Stimulated activated CD4-positive, alpha-beta T cell treated with anti-CD3 and anti-CD28 coated beads, Interleukin-15, amount 100 ng/mL, for 24 hours (primary cell): Measurements from ENCODE around the gene DOHH.
"Not testable (repeated sequence)": the region's sequence is repeated elsewhere in the genome, so short reads cannot be mapped to it uniquely, and the experiment has no call there.

Experiments
- DNase-seq: peaks from one replicate; pipeline ENCODE4 v3.0.0-alpha.2; 2020

The DOHH gene

DNA sequence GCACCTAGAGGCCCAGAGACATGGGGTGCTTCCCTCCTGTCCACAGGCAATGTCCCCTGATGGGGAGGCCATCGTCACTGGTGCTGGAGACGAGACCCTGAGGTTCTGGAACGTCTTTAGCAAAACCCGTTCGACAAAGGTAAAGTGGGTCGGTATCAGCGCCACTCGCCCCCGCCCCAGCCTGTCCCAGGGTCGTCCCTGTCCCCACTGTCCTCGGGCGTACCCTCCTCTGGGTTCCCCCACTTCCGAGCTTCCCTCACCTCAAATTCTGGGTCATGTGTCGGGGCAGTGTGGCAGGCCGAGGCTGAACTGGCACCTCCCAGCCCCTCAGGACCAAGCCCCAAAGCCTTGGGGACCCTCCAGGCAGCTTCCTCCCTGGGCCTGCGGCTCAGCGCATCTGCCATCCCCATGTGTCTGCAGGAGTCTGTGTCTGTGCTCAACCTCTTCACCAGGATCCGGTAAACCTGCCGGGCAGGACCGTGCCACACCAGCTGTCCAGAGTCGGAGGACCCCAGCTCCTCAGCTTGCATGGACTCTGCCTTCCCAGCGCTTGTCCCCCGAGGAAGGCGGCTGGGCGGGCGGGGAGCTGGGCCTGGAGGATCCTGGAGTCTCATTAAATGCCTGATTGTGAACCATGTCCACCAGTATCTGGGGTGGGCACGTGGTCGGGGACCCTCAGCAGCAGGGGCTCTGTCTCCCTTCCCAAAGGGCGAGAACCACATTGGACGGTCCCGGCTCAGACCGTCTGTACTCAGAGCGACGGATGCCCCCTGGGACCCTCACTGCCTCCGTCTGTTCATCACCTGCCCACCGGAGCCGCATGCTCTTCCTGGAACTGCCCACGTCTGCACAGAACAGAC lies 34.1 kb upstream of the DOHH start:
- no peak for DNase-seq

- DNase-seq = no peak
These were observed 33.2 kb upstream of the DOHH start for GRCh38 chr19:3533563-3534216.

DNA sequence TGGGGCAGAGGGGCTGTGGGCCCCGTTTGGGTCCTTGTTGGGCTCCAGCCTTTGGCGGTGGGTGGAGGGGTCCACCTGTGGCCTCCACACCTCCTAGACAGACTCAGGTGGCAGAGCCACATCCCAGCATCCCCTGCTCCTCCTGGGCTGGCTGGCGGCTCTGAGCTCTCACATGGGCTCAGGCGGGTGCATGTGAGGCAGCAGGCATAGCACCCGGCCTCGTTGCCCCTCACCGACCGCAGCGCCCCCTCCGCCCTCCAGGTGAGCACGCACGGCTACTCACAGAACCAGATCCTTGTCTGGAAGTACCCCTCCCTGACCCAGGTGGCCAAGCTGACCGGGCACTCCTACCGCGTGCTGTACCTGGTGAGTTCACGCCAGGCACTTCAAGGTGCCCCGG lies 32.6 kb upstream of the DOHH start:
- DNase-seq = no peak

DNA sequence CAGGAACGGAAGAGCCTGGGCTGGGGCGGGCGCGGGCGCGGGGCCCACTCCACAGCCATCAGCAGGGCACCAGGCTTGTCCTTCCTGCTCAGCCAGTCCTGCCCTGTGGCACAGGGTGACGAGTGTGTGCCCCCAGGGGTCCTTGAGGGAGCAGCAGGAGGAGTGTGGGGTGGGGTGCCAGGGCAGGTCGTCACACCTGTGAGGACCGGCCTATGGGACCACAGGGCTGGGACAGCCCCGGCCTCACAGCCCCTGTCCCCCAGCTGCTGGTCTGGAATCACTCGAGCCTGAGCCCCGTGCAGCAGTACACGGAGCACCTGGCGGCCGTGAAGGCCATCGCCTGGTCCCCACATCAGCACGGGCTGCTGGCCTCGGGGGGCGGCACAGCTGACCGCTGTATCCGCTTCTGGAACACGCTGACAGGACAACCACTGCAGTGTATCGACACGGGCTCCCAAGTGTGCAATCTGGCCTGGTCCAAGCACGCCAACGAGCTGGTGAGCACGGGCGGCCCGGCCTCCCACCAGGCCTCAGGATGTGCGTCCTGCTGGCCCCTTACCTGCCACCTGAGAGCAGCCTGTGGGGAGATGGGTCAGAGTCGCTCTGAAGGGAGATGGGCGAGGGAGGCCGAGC lies 31.8 kb upstream of the DOHH start:
- no peak for DNase-seq

GRCh38 chr19:3531716-3532115 lies 31.2 kb upstream of the DOHH start:
- DNase-seq = no peak

GRCh38 chr19:3530389-3530788 lies 29.9 kb upstream of the DOHH start:
- DNase-seq = no peak

DNA sequence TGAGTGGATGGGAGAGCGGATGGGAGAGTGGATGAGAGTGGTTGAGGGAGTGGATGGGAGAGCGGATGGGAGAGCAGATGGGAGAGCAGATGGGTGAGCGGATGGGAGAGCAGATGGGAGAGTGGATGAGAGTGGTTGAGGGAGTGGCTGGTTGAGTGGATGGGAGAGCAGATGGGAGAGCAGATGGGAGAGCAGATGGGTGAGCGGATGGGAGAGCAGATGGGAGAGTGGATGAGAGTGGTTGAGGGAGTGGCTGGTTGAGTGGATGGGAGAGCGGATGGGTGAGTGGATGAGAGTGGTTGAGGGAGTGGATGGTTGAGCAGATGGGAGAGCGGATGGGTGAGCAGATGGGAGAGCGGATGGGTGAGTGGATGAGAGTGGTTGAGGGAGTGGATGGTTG lies 28.8 kb upstream of the DOHH start:
- DNase-seq = not testable (repeated sequence)

GRCh38 chr19:3528539-3529211 lies 28.2 kb upstream of the DOHH start:
- DNase-seq = no peak

DNA sequence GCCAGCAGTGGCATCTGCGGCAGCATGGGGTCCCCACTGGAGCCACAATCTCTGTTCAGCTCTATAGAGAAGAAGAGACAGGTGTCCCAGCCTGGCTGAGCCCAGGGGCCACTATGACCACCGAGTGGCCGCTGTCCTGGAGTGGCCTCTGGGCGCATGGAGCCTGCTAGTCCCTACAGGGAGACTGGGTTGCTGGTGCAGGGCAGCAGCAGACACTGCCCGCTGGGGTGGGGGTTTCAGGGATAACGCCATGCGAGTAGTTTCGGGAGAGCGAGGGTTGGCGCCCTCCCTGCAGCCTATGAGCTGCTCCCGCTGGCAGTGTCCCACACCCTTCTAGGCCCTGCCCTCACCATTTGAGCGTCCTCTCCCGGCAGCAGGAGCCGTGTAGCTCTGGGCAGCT lies 27.6 kb upstream of the DOHH start:
- no peak for DNase-seq

DNA sequence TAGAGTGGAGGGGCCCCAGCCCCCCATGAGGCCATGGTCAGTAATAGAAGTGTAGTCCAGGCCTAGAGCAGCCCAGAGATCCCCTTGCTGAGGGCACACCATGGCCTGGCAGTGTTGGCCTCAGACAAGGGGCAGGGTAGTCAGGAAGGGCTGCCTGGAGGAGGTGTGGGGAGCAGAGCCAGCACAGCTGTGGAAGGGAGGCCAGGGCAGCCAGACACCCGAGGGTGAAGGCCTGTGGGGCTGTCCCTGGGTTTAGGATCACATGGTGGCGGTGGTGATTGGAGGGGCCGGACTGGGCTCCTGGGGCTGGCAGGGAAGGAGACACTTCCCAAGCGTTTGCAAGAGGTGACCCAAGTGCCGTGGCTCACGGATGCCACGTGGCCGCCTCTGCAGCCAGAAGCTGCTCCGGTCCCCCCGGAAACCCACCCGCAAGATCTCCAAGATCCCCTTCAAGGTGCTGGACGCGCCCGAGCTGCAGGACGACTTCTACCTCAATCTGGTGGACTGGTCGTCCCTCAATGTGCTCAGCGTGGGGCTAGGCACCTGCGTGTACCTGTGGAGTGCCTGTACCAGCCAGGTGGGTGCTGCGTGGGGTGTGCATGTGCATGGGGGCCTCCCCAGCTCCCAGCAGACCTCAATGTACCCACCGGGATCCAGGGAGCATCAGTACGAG lies 26.9 kb upstream of the DOHH start:
- no peak for DNase-seq

DNA sequence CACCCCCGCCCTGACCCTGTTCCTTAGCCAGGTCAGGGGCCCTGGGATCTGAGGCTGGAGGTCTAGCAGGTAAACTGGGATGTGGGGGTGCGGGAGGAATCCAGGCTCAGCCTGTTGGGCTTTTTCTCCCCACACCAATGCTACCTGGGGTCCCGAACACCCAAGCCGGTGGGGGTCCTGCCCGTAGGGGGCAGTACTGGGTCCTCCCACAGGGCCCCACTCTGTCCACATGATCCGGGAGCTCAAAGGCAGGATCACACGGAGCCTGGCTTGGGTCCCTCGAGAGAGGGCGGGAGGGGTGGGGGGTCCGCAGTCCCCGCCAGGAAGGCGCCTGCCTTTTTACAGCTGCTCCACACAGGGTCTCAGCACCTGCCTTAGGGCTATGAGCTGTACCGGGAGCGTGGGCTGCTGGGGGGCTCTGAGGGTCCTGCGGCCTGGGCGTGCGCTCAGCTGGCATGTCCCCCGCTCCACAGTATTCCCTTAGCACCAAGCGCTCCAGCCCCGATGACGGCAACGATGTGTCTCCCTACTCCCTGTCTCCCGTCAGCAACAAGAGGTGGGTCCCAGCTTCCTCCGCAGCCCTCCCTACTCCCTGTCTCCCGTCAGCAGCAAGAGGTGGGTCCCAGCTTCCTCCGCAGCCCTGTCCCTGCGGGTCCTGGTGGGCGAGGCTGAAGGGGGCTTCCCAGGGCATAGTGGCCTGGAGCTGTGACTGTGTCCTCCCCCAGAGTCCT lies 26.2 kb upstream of the DOHH start:
- no peak for DNase-seq

DNA sequence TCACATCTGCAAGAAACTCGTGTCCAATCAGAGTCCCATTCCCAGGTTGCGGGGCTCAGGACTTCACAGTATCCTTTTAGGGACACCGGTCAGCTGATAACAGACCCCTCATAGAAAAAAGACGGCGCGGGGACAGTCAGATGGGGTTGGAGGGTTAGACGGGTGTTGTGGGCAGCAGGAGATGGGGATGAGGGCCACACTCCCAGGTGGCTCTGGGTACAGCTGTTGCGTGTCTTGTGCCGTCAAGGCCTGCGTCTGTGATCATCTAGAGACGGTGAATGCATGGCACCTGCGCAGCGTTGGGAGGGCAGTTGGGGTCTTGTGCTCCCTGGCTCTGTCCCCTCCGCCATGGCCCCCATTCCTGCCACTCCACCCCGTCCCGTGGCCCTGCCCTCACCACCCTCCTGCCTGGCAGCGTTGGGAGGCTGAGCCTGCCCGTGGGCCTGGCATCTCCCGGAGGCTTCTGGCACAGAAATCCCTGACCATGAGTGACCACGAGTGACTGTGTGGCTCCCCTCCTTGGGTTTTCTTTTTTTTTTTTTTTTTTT lies 24.5 kb upstream of the DOHH start:
- no peak for DNase-seq

DNA sequence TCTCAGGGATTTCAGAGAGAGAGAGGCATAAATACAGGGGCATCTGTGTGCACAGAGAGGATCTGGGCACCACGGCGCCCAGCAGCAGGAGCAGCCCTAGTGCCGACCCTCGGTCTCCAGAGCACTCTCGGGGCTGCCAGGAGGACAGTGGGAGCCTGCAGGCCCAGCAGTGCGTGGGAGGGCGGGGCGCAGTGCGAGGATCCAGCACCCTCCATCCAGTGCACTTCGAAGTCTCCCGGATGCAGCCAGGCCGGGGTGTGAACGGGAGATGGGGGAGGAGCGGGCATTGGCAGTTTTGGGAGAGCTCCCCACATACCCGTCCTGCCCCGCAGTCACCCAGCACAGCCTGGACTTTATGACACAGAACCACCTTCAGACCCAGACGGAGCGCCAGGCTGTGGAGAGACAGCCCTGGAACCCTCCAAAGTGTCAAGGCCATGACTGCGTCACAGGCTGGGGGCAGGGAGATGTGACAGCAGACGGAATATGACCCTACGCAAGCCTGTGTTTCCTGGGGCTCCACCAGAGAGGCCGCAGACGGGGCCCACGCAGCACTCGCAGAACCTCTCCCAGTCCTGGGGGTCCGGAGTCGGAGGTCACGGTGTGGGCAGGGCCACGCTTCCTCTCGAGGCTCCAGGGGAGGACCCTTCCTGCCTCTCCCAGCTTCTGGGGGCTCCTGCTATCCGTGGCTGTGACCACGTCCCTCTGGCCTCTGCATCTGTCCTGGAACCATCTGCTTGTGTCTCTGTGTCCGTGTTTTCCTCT lies 23.8 kb upstream of the DOHH start:
- DNase-seq = no peak

DNA sequence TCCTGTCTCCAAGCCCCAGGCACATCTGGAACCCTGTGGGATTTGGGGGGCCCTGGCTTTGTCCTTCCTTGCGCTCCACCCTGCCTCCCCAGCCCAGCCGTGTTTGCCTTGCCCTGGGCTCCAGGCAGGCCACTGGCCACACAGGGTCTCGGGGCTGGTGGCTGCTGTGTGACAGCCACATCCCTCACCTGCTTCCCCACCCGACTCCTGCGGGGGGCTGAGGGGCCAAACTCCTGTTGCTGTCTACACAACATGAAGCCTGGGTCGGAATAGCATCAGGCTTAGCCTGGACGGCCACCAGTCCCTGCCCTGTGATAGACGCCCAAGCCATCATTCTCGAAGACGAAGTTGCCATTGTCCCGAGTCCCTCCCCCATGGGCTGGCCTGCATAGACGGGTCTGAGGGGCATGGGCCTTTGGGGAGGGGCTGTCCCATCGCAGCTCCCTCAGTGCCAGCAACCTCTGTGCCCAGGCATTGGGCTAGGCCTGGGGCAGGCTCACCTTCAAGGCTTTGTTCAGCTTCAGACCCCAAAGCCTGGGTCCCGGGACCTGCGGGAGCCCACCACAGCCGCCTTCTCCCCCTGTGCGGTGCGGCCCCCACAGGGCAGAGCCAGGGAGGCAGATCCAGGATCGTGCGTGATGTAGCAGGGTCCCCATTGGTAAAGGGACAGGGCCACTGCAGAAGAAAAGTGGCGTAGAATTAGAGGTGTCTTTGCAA lies 23.0 kb upstream of the DOHH start:
- no peak for DNase-seq

GRCh38 chr19:3522421-3523360 lies 22.2 kb upstream of the DOHH start:
- no peak for DNase-seq

- DNase-seq = no peak
These were observed 20.6 kb upstream of the DOHH start for GRCh38 chr19:3521104-3521445.

GRCh38 chr19:3520166-3521103 lies 20.0 kb upstream of the DOHH start:
- no peak for DNase-seq

DNA sequence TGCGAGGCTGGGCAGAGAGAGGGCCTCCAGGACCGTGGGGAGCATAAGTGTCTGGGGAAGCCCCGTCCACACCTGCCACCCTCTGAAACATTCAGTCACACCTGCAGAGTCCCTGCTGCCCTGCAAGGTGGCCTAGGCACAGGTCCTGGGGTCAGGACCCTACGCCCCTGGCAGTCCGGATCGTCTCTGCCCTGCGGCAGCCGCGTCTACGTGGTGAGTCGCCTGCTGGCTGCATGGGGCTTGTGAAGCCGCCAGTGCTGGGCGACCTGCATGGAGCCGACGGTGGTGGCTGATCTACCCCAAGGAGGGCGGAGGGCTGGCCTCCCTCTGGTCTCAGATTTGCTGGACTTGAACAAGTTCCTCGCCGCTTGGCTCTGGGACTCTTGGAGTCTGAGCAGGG lies 18.7 kb upstream of the DOHH start:
- DNase-seq = no peak
